Loucy (cell line): ENCODE measurements around the gene FAM219A.

ENCODE experiments used
- H2AFZ ChIP-seq: fragments of 200-600 bp; sonication (generic); 2 replicates; pipeline ENCODE4 v1.6.0; 2016; ENCODE audit warnings: antibody characterized with exemption, mild to moderate bottlenecking, low read length, moderate library complexity
- H3F3A ChIP-seq: fragments of 200-600 bp; 2 replicates; pipeline ENCODE4 v1.6.0; 2016; ENCODE audit warnings: antibody characterized with exemption, low read depth, mild to moderate bottlenecking
- H3K27me3 ChIP-seq: fragments of 200-600 bp; sonication (generic); 2 replicates; pipeline ENCODE4 v1.6.1; 2014; ENCODE audit warnings: low read length, mild to moderate bottlenecking; ENCODE audit not compliant: insufficient read depth, poor library complexity, severe bottlenecking
- H3K36me3 ChIP-seq: fragments of 200-600 bp; sonication (generic); 2 replicates; pipeline ENCODE4 v1.6.1; 2016; ENCODE audit warnings: low read length; ENCODE audit not compliant: insufficient read depth
- H3K4me1 ChIP-seq: fragments of 200-600 bp; sonication (generic); 2 replicates; pipeline ENCODE4 v1.5.1; 2014; ENCODE audit warnings: low read length, mild to moderate bottlenecking; ENCODE audit not compliant: insufficient read depth, poor library complexity, severe bottlenecking
- H3K4me2 ChIP-seq: fragments of 200-600 bp; sonication (generic); 2 replicates; pipeline ENCODE4 v1.6.0; 2014; ENCODE audit warnings: antibody characterized with exemption, low read length, low read depth, mild to moderate bottlenecking; ENCODE audit not compliant: poor library complexity, severe bottlenecking
- H3K4me3 ChIP-seq: fragments of 200-600 bp; sonication (generic); 2 replicates; pipeline ENCODE4 v1.5.1; 2014; ENCODE audit warnings: low read length, mild to moderate bottlenecking, mixed read lengths; ENCODE audit not compliant: poor library complexity, severe bottlenecking
- H3K79me2 ChIP-seq: fragments of 200-600 bp; sonication (generic); 2 replicates; pipeline ENCODE4 v1.6.1; 2014; ENCODE audit warnings: low read length; ENCODE audit not compliant: insufficient read depth
- H3K9ac ChIP-seq: fragments of 200-600 bp; sonication (generic); 2 replicates; pipeline ENCODE4 v1.6.0; 2014; ENCODE audit warnings: mild to moderate bottlenecking, low read depth, low read length, moderate library complexity; ENCODE audit not compliant: poor library complexity, severe bottlenecking
- H3K9me2 ChIP-seq: fragments of 200-600 bp; sonication (generic); replicated peaks from 2 replicates; pipeline ENCODE4 v1.6.1; 2016; ENCODE audit warnings: low read depth, low read length, mixed read lengths
- H3K9me3 ChIP-seq: fragments of 200-600 bp; sonication (generic); 2 replicates; pipeline ENCODE4 v1.6.1; 2014; ENCODE audit warnings: mild to moderate bottlenecking, antibody characterized with exemption, low read length, low read depth; ENCODE audit not compliant: insufficient read depth
- H4K20me1 ChIP-seq: fragments of 200-600 bp; sonication (generic); 2 replicates; pipeline ENCODE4 v1.6.0; 2014; ENCODE audit warnings: antibody characterized with exemption, low read length, mild to moderate bottlenecking; ENCODE audit not compliant: insufficient read depth, poor library complexity, severe bottlenecking
- CTCF ChIP-seq: fragments of 200-600 bp; sonication (generic); conservative IDR thresholded peaks from 2 replicates; pipeline ENCODE4 v1.5.1; 2014; ENCODE audit warnings: mild to moderate bottlenecking, antibody characterized with exemption, low read length
- EZH2phosphoT487 ChIP-seq: fragments of 200-600 bp; IDR thresholded peaks from 2 replicates; pipeline ENCODE4 v1.6.1; 2018; ENCODE audit warnings: antibody characterized with exemption, mild to moderate bottlenecking, moderate library complexity, borderline replicate concordance

The FAM219A gene

GRCh38 chr9:34379334-34380033, 78.9 kb downstream of the FAM219A start:
- TF ChIP-seq EZH2phosphoT487 (no peak), CTCF (peak; percentile 99)
- peak overlapping the region; percentile 96 for H2AFZ ChIP-seq
- no peaks in the 10 kb centered on the region for H3K9me2 ChIP-seq
- peaks cover 25% of the 10 kb centered on the region for H3K4me1 ChIP-seq
- H3K79me2 ChIP-seq, result no peaks in the 10 kb centered on the region
- H3K27me3 ChIP-seq, result no peaks in the 10 kb centered on the region
- no peaks in the 10 kb centered on the region for H3K36me3 ChIP-seq
- peak overlapping the region; percentile 57 for H3K9ac ChIP-seq
- H3K4me2 ChIP-seq, result peak overlapping the region; percentile 71
- H3K4me3 ChIP-seq, result peak overlapping the region; percentile 72
- H3K9me3 ChIP-seq, result no peaks in the 10 kb centered on the region
- no peaks in the 10 kb centered on the region for H4K20me1 ChIP-seq
- no peaks in the 10 kb centered on the region for H3F3A ChIP-seq

GRCh38 chr9:34378376-34379060, 79.9 kb downstream of the FAM219A start:
- Histone ChIP-seq H3F3A (no peaks in the 10 kb centered on the region), H3K27me3 (no peaks in the 10 kb centered on the region), H3K4me2 (peak overlapping the region; percentile 71), H4K20me1 (no peaks in the 10 kb centered on the region), H3K9ac (no peak overlapping the region), H3K9me3 (no peaks in the 10 kb centered on the region), H3K79me2 (no peaks in the 10 kb centered on the region), H3K9me2 (no peaks in the 10 kb centered on the region), H3K4me1 (peaks cover 25% of the 10 kb centered on the region), H2AFZ (no peak overlapping the region), H3K4me3 (no peak overlapping the region), H3K36me3 (no peaks in the 10 kb centered on the region)
- TF ChIP-seq CTCF, result no peak
- TF ChIP-seq EZH2phosphoT487, result no peak

- peak overlapping the region; percentile 86 for H3K4me3 ChIP-seq
- no peaks in the 10 kb centered on the region for H3K9me2 ChIP-seq
- no peaks in the 10 kb centered on the region for H3K36me3 ChIP-seq
- H3K27me3 ChIP-seq, result no peaks in the 10 kb centered on the region
- peak overlapping the region; percentile 71 for H2AFZ ChIP-seq
- H3K79me2 ChIP-seq, result no peaks in the 10 kb centered on the region
- H3K4me1 ChIP-seq, result peaks cover 25% of the 10 kb centered on the region
- no peaks in the 10 kb centered on the region for H4K20me1 ChIP-seq
- peak overlapping the region; percentile 77 for H3K4me2 ChIP-seq
- peak overlapping the region; percentile 45 for H3K9ac ChIP-seq
- H3K9me3 ChIP-seq, result no peaks in the 10 kb centered on the region
- no peaks in the 10 kb centered on the region for H3F3A ChIP-seq
- no peak for TF ChIP-seq EZH2phosphoT487
- no peak for TF ChIP-seq CTCF
Observed at GRCh38 chr9:34377404-34377746, 81.0 kb downstream of the FAM219A start.
